HFF-Myc (cell line): ENCODE measurements around the gene RPA1.

Experiments used
- DNase-seq: peaks from one replicate; pipeline ENCODE4 v3.0.0-alpha.2; 2011; ENCODE audit warnings: low read depth; ENCODE audit errors: extremely low read depth
- H3K4me3 ChIP-seq: replicated peaks from 2 replicates; pipeline ENCODE4 v1.5.1; 2011; ENCODE audit warnings: low read depth, mild to moderate bottlenecking, control low read depth, low read length
- CTCF ChIP-seq: IDR thresholded peaks from 2 replicates; pipeline ENCODE4 v1.5.1; 2012; ENCODE audit warnings: mild to moderate bottlenecking, low read depth, low read length, control low read depth; ENCODE audit errors: missing control alignments

The RPA1 gene

DNA sequence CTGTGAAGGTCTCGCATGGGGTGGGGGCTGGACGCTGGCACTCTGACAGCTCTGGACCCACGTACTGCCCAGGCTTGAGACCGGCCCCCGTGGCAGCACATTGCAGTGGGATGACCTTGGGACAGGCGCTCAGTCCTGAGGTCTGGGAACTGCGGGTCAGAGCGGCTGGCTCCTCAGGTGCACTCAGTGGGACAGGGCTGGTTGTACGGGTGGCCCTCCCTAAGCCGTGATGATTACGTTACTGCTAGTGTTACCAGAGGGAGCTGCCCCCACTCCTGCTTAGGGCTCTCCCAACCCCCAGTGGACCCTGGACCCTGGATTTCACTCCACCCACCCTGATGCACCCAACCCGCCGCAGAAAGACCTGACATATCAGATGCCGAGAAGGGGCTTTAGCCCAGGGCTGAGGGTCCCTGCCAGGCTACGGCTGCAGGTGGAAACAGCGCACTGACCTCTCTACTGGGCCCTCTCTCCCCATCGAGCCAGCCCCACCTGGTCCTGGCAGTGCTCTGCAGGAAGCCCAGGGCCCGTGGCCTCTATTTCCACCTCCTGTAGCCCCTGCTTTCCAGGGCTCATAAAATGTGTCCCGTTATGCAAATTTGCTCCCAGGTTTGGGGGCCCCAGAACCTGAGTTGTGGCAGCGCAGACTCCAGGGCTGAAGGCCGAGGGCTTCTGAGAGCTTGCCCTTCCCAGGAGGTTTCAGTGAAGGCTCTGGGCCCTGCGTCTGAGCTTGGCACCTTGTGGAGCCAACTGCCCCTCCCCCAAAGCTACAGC, 118.1 kb downstream of the RPA1 start:
- no peak overlapping the region for H3K4me3 ChIP-seq
- DNase-seq = no peak
- no peak for TF ChIP-seq CTCF

DNA sequence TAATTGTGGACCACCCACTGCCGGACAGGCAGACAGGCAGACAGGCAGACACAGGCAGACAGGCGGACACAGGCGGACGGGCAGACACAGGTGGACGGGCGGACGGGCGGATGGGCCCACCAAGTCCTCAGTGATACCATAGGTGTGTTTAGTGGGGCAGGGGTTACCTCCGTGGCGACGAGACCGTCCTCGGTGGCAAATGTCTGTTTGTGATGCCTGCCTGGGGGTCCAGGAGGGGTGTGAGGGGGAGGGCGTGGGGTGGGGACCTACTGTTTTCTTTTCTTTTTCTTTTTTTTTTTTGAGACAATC, 118.7 kb downstream of the RPA1 start:
- TF ChIP-seq CTCF = no peak
- H3K4me3 ChIP-seq = no peak overlapping the region
- DNase-seq = no peak
